ENCODE results near the gene TRIOBP. TPM values are rescaled to one million over a fixed set of nuclear protein-coding genes. Genes with fewer than 3 reads are reported as not detected.
"Not testable (repeated sequence)": the region's sequence is repeated elsewhere in the genome, so short reads cannot be mapped to it uniquely, and the experiment has no call there.

TRIOBP gene
- total RNA-seq, 1 donor from 2014 or later, result 128 TPM

GRCh38 chr22:37771702-37772427 lies 75.0 kb downstream of the TRIOBP start:
- DNase-seq (ENCODE audit: extremely low read depth, low read depth, low spot score), result no peak

- DNase-seq (ENCODE audit: extremely low read depth, low read depth, low spot score), result no peak
Observed at GRCh38 chr22:37774728-37775127, 77.9 kb downstream of the TRIOBP start.

- DNase-seq (ENCODE audit: extremely low read depth, low read depth, low spot score), result no peak
Observed at GRCh38 chr22:37775785-37776638, 79.2 kb downstream of the TRIOBP start.

- DNase-seq (ENCODE audit: extremely low read depth, low read depth, low spot score), result no peak
Observed at GRCh38 chr22:37776639-37777005, 79.8 kb downstream of the TRIOBP start.

GRCh38 chr22:37777122-37777687 lies 80.4 kb downstream of the TRIOBP start:
- DNase-seq (ENCODE audit: extremely low read depth, low read depth, low spot score), result no peak

GRCh38 chr22:37778370-37779009 lies 81.6 kb downstream of the TRIOBP start:
- no peak for DNase-seq (ENCODE audit: extremely low read depth, low read depth, low spot score)

GRCh38 chr22:37781434-37782059 lies 84.7 kb downstream of the TRIOBP start:
- DNase-seq (ENCODE audit: extremely low read depth, low read depth, low spot score), result no peak

GRCh38 chr22:37782340-37783168 lies 85.7 kb downstream of the TRIOBP start:
- no peak for DNase-seq (ENCODE audit: extremely low read depth, low read depth, low spot score)

GRCh38 chr22:37784829-37785495 lies 88.1 kb downstream of the TRIOBP start:
- DNase-seq (ENCODE audit: extremely low read depth, low read depth, low spot score), result no peak

- DNase-seq (ENCODE audit: extremely low read depth, low read depth, low spot score), result no peak
Observed at GRCh38 chr22:37790234-37790633, 93.4 kb downstream of the TRIOBP start.

- no peak for DNase-seq (ENCODE audit: extremely low read depth, low read depth, low spot score)
Observed at GRCh38 chr22:37792494-37792893, 95.6 kb downstream of the TRIOBP start.

GRCh38 chr22:37794376-37794775 lies 97.5 kb downstream of the TRIOBP start:
- no peak for DNase-seq (ENCODE audit: extremely low read depth, low read depth, low spot score)

- DNase-seq (ENCODE audit: extremely low read depth, low read depth, low spot score), result no peak
Observed at GRCh38 chr22:37796079-37796478, 99.2 kb downstream of the TRIOBP start.

GRCh38 chr22:37797259-37797658 lies 100.4 kb downstream of the TRIOBP start:
- DNase-seq (ENCODE audit: extremely low read depth, low read depth, low spot score), result not testable (repeated sequence)

GRCh38 chr22:37797874-37798500 lies 101.1 kb downstream of the TRIOBP start:
- no peak for DNase-seq (ENCODE audit: extremely low read depth, low read depth, low spot score)

- not testable (repeated sequence) for DNase-seq (ENCODE audit: extremely low read depth, low read depth, low spot score)
Observed at GRCh38 chr22:37799979-37800378, 103.1 kb downstream of the TRIOBP start.

- DNase-seq (ENCODE audit: extremely low read depth, low read depth, low spot score), result no peak
Observed at GRCh38 chr22:37801946-37802309, 105.1 kb downstream of the TRIOBP start.

- DNase-seq (ENCODE audit: extremely low read depth, low read depth, low spot score), result no peak
Observed at GRCh38 chr22:37802310-37803194, 105.7 kb downstream of the TRIOBP start.

Data from glomerular endothelial cell (primary cell).